SK-N-SH (cell line): Measurements from ENCODE around the gene ACTG2. TPM values are rescaled to one million over a fixed set of nuclear protein-coding genes. Genes with fewer than 3 reads are reported as not detected.
A peak's percentile ranks its signal among the peaks of the same experiment; 100 is the strongest.

Source experiments
- CTCF ChIA-PET: fragments of 300-600, 350-600 bp; formaldehyde crosslinking; extraction: SDS; loops from one replicate; lab custom pipeline; 2021; lab: Yijun Ruan, JAX
- POLR2A ChIA-PET: fragments of 350-600 bp; sonication (Branson Sonifier 250); formaldehyde crosslinking; extraction: SDS; loops from one replicate; lab custom pipeline; 2020; ENCODE audit warnings: antibody characterized with exemption, inconsistent platforms; lab: Yijun Ruan, JAX
- DNase-seq: peaks from one replicate; pipeline ENCODE4 v3.0.0; 2012
- H2AFZ ChIP-seq: fragments of 200-600 bp; sonication (generic); 2 replicates; pipeline ENCODE4 v1.8.1; 2016; ENCODE audit warnings: antibody characterized with exemption, mild to moderate bottlenecking, low read depth
- H3F3A ChIP-seq: fragments of 200-600 bp; sonication (generic); replicated peaks from 2 replicates; pipeline ENCODE3; 2016; ENCODE audit warnings: antibody characterized with exemption, mild to moderate bottlenecking; ENCODE audit not compliant: insufficient read depth
- H3K27ac ChIP-seq, 2 experiments: fragments of 200-500 bp in 1 of 2; fragments of 200-600 bp in 1 of 2; sonication (Bioruptor generic) in 1 of 2; sonication (generic), shearing (Covaris generic) in 1 of 2; 2 replicates each; pipeline versions ENCODE4 v1.5.1 to v1.6.1; 2014 to 2016; ENCODE audit warnings: low read depth in 2 of 2, inconsistent platforms in 1 of 2, low read length in 1 of 2, mild to moderate bottlenecking in 1 of 2, mixed read lengths in 1 of 2
- H3K27me3 ChIP-seq: fragments of 200-600 bp; sonication (generic), shearing (Covaris generic); 2 replicates; pipeline ENCODE4 v1.6.1; 2016; ENCODE audit warnings: mixed run types; ENCODE audit not compliant: insufficient read depth
- H3K36me3 ChIP-seq, 2 experiments: fragments of 200-500 bp in 1 of 2; fragments of 200-600 bp in 1 of 2; sonication (Bioruptor generic) in 1 of 2; sonication (generic) in 1 of 2; replicated peaks in 1 of 2; 2 replicates each; pipeline versions ENCODE3 to v1.5.1; 2014 to 2016; ENCODE audit warnings: low read length in 1 of 2, mild to moderate bottlenecking in 1 of 2; ENCODE audit not compliant: insufficient read depth in 2 of 2, control insufficient read depth in 1 of 2
- H3K4me1 ChIP-seq, 2 experiments: fragments of 200-500 bp in 1 of 2; fragments of 200-600 bp in 1 of 2; sonication (Bioruptor generic) in 1 of 2; sonication (generic), shearing (Covaris generic) in 1 of 2; 2 replicates each; pipeline versions ENCODE4 v1.5.1 to v1.6.1; 2014 to 2016; ENCODE audit warnings: low read depth in 1 of 2, low read length in 1 of 2, mixed run types in 1 of 2; ENCODE audit not compliant: insufficient read depth in 2 of 2, control insufficient read depth in 1 of 2
- H3K4me2 ChIP-seq: fragments of 200-600 bp; sonication (generic), shearing (Covaris generic); 2 replicates; pipeline ENCODE4 v1.6.1; 2017; ENCODE audit warnings: mixed run types
- H3K4me3 ChIP-seq, 2 experiments: fragments of 200-500 bp in 1 of 2; fragments of 200-600 bp in 1 of 2; sonication (Bioruptor generic) in 1 of 2; sonication (generic), shearing (Covaris generic) in 1 of 2; 2 replicates each; pipeline versions ENCODE4 v1.5.1 to v1.8.1; 2014 to 2016; ENCODE audit warnings: low read depth in 2 of 2, inconsistent platforms in 1 of 2, low read length in 1 of 2, mild to moderate bottlenecking in 1 of 2, mixed read lengths in 1 of 2, moderate library complexity in 1 of 2
- H3K79me2 ChIP-seq: fragments of 200-600 bp; sonication (generic); 2 replicates; pipeline ENCODE4 v1.8.1; 2017; ENCODE audit warnings: mild to moderate bottlenecking; ENCODE audit not compliant: insufficient read depth
- H3K9ac ChIP-seq: fragments of 200-600 bp; sonication (generic); 2 replicates; pipeline ENCODE4 v1.6.1; 2017; ENCODE audit warnings: mixed run types
- H3K9me2 ChIP-seq: fragments of 200-600 bp; sonication (generic); 2 replicates; pipeline ENCODE4 v1.6.1; 2017; ENCODE audit warnings: mixed run types
- H3K9me3 ChIP-seq: fragments of 200-600 bp; sonication (generic); 2 replicates; pipeline ENCODE4 v1.6.1; 2017; ENCODE audit warnings: mixed run types, mild to moderate bottlenecking, moderate library complexity
- H4K20me1 ChIP-seq: fragments of 200-600 bp; sonication (generic); 2 replicates; pipeline ENCODE4 v1.6.1; 2017; ENCODE audit warnings: mild to moderate bottlenecking, mixed run types; ENCODE audit not compliant: insufficient read depth
- EP300 ChIP-seq, 2 experiments: IDR thresholded peaks; 2 replicates each; pipeline versions ENCODE4 v1.4.0 to v1.6.1; 2012; ENCODE audit warnings: borderline replicate concordance in 1 of 2, low read depth in 1 of 2, low read length in 1 of 2
- EZH2phosphoT487 ChIP-seq: fragments of 200-600 bp; sonication (generic); IDR thresholded peaks from 2 replicates; pipeline ENCODE4 v1.6.1; 2017; ENCODE audit warnings: low read depth, mixed run types, mild to moderate bottlenecking, antibody characterized with exemption, moderate library complexity, borderline replicate concordance
- FOSL2 ChIP-seq: IDR thresholded peaks from 2 replicates; pipeline ENCODE4 v1.4.0; 2012; ENCODE audit warnings: low read depth, mild to moderate bottlenecking, moderate library complexity, borderline replicate concordance
- FOXM1 ChIP-seq: IDR thresholded peaks from 2 replicates; pipeline ENCODE4 v1.4.0; 2012; ENCODE audit warnings: low read depth, mild to moderate bottlenecking
- GABPA ChIP-seq: IDR thresholded peaks from 2 replicates; pipeline ENCODE4 v1.4.0; 2012; ENCODE audit warnings: low read depth, mild to moderate bottlenecking
- JUND ChIP-seq: IDR thresholded peaks from 2 replicates; pipeline ENCODE4 v1.4.0; 2012
- MEF2A ChIP-seq: IDR thresholded peaks from 2 replicates; pipeline ENCODE4 v1.4.0; 2012; ENCODE audit warnings: low read depth, borderline replicate concordance
- NRF1 ChIP-seq: IDR thresholded peaks from 2 replicates; pipeline ENCODE4 v1.6.1; 2012; ENCODE audit warnings: low read depth, mild to moderate bottlenecking, low read length
- RAD21 ChIP-seq: IDR thresholded peaks from 2 replicates; pipeline ENCODE4 v1.6.1; 2012; ENCODE audit warnings: mild to moderate bottlenecking, low read length
- RFX5 ChIP-seq: IDR thresholded peaks from 2 replicates; pipeline ENCODE4 v1.6.1; 2012; ENCODE audit warnings: mild to moderate bottlenecking, improper control_type of control experiment, low read length
- SIN3A ChIP-seq: IDR thresholded peaks from 2 replicates; pipeline ENCODE4 v1.6.1; 2012; ENCODE audit warnings: low read depth, mild to moderate bottlenecking, low read length, moderate library complexity, borderline replicate concordance
- TAF1 ChIP-seq: IDR thresholded peaks from 2 replicates; pipeline ENCODE4 v1.6.1; 2012; ENCODE audit warnings: low read depth, mild to moderate bottlenecking, low read length, moderate library complexity, borderline replicate concordance
- TCF12 ChIP-seq: IDR thresholded peaks from 2 replicates; pipeline ENCODE4 v1.4.0; 2012
- WGBS: methylation state at CpG from one replicate; pipeline ENCODE4 v1.1.6; 2017; ENCODE audit warnings: low lambda C conversion rate; 5-methylcytosine and 5-hydroxymethylcytosine counted together
- polyA plus RNA-seq, 3 experiments: library from polyadenylated mRNA; depleted of rRNA; stranded (reverse); fragments of >200 nt; gene quantifications; 2 replicates each; pipeline ENCODE4 v1.2.3, GENCODE V29; 2012
- TF ChIP-seq, protein P1 (sequence below): IDR thresholded peaks from 2 replicates; pipeline ENCODE4 v1.4.0; 2012; ENCODE audit warnings: low read depth, borderline replicate concordance
- TF ChIP-seq, protein P2 (sequence below): IDR thresholded peaks from 2 replicates; pipeline ENCODE4; 2012
- TF ChIP-seq, protein P3 (sequence below): fragments of 150-350 bp; IDR thresholded peaks from 2 replicates; pipeline ENCODE4 v1.6.1; 2016; ENCODE audit warnings: mild to moderate bottlenecking, low read depth, low read length
- TF ChIP-seq, protein P4 (sequence below): IDR thresholded peaks from 2 replicates; pipeline ENCODE4 v1.6.1; 2012; ENCODE audit warnings: mild to moderate bottlenecking, low read depth, low read length, moderate library complexity

The ACTG2 gene
- polyA plus RNA-seq, 1 of the 3 experiments (the other 2 are of a cell fraction) = 0.25 TPM

DNA sequence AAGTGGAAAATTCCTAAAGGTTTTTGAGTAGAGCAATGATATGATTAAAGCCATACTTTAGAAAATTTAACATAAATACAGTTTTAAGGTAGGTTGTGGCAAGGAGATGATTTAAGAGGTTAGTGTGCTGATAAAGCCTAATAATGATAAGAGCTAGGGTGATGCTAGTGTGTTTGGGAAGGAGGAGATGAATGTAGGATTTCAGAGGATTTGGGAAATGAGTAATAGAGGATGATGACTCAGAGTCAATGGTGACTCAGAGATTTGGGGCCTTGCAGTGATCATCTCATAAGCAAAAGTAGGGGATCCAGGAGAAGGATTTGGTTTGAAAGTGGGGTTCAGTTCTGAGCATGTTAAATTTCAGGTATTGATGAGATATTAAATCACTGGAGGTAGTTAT is 40.8 kb upstream of the ACTG2 start:
- Histone ChIP-seq H3K27me3 (no peaks in the 10 kb centered on the region), H3K27ac (peak overlapping the region in 1 of 2 experiments; percentile 52; a peak in 2 of 4 replicates), H3K9me3 (no peaks in the 10 kb centered on the region), H3K4me2 (peak overlapping the region; percentile 47; the same call in 1 of the 2 replicates), H4K20me1 (no peaks in the 10 kb centered on the region), H3K79me2 (no peaks in the 10 kb centered on the region), H3F3A (peaks cover 24% of the 10 kb centered on the region), H3K4me1 (0 out of 4 replicates have a peak, but pooled peaks cover 0 to 3% of the 10 kb centered on the region in 2 experiments), H3K4me3 (no peak overlapping the region), H2AFZ (no peak overlapping the region), H3K9ac (no peak overlapping the region), H3K9me2 (no peaks in the 10 kb centered on the region), H3K36me3 (peaks cover 58 to 73% of the 10 kb centered on the region in 2 experiments)
- no peak for DNase-seq
- ChIA-PET POLR2A (no interaction called here), CTCF (interaction anchor here (1.8 kb wide), 1 partner anchor 11 kb away, joined by 5 read pairs; no protein-coding TSS in a partner anchor)
- TF ChIP-seq, protein P1, sequence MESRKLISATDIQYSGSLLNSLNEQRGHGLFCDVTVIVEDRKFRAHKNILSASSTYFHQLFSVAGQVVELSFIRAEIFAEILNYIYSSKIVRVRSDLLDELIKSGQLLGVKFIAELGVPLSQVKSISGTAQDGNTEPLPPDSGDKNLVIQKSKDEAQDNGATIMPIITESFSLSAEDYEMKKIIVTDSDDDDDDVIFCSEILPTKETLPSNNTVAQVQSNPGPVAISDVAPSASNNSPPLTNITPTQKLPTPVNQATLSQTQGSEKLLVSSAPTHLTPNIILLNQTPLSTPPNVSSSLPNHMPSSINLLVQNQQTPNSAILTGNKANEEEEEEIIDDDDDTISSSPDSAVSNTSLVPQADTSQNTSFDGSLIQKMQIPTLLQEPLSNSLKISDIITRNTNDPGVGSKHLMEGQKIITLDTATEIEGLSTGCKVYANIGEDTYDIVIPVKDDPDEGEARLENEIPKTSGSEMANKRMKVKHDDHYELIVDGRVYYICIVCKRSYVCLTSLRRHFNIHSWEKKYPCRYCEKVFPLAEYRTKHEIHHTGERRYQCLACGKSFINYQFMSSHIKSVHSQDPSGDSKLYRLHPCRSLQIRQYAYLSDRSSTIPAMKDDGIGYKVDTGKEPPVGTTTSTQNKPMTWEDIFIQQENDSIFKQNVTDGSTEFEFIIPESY = no peak
- no peak for TF ChIP-seq GABPA
- TF ChIP-seq EP300 (IDR thresholded peaks at IDR 0.05; ENCODE audit: borderline replicate concordance in 1 of 2, low read depth in 1 of 2, low read length in 1 of 2) = no peak
- TF ChIP-seq FOSL2 = peak; percentile 98
- peak; percentile 89 for TF ChIP-seq JUND
- TF ChIP-seq, protein P2, sequence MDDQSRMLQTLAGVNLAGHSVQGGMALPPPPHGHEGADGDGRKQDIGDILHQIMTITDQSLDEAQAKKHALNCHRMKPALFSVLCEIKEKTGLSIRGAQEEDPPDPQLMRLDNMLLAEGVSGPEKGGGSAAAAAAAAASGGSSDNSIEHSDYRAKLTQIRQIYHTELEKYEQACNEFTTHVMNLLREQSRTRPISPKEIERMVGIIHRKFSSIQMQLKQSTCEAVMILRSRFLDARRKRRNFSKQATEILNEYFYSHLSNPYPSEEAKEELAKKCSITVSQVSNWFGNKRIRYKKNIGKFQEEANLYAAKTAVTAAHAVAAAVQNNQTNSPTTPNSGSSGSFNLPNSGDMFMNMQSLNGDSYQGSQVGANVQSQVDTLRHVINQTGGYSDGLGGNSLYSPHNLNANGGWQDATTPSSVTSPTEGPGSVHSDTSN = 0 out of 2 replicates have a peak, but pooled peaks have one; percentile 18
- 0 out of 2 replicates have a peak, but pooled peaks have one; percentile 10 for TF ChIP-seq TCF12

DNA sequence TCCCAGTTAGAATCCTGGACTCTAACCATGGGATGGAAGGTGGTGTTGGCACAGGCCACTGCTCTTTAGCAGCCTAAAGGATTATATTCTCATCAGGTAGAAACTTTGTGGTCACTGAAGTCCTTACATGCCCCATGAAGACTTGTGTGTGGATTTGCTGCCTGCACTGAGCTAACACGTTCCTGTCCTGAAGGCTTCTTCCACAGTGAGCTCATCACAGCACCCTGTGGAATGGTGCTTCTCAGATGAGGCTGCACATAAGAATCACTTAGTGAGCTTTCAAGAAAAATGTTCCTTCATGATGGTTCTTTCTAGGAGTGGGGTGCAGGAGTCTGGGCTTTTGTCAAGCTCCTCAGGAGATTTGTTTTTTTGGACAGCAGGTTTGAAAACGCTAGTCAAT is 37.3 kb upstream of the ACTG2 start:
- no peak overlapping the region for H3K9ac ChIP-seq
- peaks cover 0 to 7% of the 10 kb centered on the region in 2 experiments; a peak in 2 of 4 replicates for H3K4me1 ChIP-seq
- 0 out of 2 replicates have a peak, but pooled peaks cover 4% of the 10 kb centered on the region for H4K20me1 ChIP-seq
- H3K4me2 ChIP-seq = no peak overlapping the region
- DNase-seq = no peak
- H3K27ac ChIP-seq = no peak overlapping the region
- H3K9me2 ChIP-seq = no peaks in the 10 kb centered on the region
- CTCF ChIA-PET = interaction anchor here (1.4 kb wide), 1 partner anchor 32 kb away, joined by 3 read pairs; no protein-coding TSS in a partner anchor
- WGBS = 98% methylated on average over 2 of the region's 2 CpGs
- H3K79me2 ChIP-seq = no peaks in the 10 kb centered on the region
- no peaks in the 10 kb centered on the region for H3K27me3 ChIP-seq
- peaks cover 25% of the 10 kb centered on the region for H3F3A ChIP-seq
- H3K9me3 ChIP-seq = no peaks in the 10 kb centered on the region
- no peak overlapping the region for H3K4me3 ChIP-seq
- no peak overlapping the region for H2AFZ ChIP-seq
- POLR2A ChIA-PET = interaction anchor here (1.1 kb wide), 1 partner anchor 17 kb away, joined by 3 read pairs; no protein-coding TSS in a partner anchor
- H3K36me3 ChIP-seq = peaks cover 51 to 60% of the 10 kb centered on the region in 2 experiments
- TF ChIP-seq FOSL2 (no peak), SIN3A (no peak), RAD21 (no peak), EZH2phosphoT487 (no peak), FOXM1 (no peak), TAF1 (no peak), NRF1 (no peak), MEF2A (no peak), RFX5 (no peak)
- TF ChIP-seq, protein P3, sequence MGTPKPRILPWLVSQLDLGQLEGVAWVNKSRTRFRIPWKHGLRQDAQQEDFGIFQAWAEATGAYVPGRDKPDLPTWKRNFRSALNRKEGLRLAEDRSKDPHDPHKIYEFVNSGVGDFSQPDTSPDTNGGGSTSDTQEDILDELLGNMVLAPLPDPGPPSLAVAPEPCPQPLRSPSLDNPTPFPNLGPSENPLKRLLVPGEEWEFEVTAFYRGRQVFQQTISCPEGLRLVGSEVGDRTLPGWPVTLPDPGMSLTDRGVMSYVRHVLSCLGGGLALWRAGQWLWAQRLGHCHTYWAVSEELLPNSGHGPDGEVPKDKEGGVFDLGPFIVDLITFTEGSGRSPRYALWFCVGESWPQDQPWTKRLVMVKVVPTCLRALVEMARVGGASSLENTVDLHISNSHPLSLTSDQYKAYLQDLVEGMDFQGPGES = no peak
- TF ChIP-seq, protein P4, sequence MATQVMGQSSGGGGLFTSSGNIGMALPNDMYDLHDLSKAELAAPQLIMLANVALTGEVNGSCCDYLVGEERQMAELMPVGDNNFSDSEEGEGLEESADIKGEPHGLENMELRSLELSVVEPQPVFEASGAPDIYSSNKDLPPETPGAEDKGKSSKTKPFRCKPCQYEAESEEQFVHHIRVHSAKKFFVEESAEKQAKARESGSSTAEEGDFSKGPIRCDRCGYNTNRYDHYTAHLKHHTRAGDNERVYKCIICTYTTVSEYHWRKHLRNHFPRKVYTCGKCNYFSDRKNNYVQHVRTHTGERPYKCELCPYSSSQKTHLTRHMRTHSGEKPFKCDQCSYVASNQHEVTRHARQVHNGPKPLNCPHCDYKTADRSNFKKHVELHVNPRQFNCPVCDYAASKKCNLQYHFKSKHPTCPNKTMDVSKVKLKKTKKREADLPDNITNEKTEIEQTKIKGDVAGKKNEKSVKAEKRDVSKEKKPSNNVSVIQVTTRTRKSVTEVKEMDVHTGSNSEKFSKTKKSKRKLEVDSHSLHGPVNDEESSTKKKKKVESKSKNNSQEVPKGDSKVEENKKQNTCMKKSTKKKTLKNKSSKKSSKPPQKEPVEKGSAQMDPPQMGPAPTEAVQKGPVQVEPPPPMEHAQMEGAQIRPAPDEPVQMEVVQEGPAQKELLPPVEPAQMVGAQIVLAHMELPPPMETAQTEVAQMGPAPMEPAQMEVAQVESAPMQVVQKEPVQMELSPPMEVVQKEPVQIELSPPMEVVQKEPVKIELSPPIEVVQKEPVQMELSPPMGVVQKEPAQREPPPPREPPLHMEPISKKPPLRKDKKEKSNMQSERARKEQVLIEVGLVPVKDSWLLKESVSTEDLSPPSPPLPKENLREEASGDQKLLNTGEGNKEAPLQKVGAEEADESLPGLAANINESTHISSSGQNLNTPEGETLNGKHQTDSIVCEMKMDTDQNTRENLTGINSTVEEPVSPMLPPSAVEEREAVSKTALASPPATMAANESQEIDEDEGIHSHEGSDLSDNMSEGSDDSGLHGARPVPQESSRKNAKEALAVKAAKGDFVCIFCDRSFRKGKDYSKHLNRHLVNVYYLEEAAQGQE = no peak
- TF ChIP-seq, protein P1 = no peak
